Renal cortical epithelial cell (primary cell): ENCODE data around the gene FAM53B. TPM values are rescaled to one million over a fixed set of nuclear protein-coding genes. Genes with fewer than 3 reads are reported as not detected.

Experiments used
- DNase-seq: peaks from one replicate; pipeline ENCODE4 v3.0.0-alpha.2; 2011; ENCODE audit warnings: low read depth
- total RNA-seq: library from RNA; depleted of rRNA; stranded (reverse); fragments of >200 nt; gene quantifications from 2 replicates; pipeline ENCODE4 v1.2.3, GENCODE V29; 2014

Gene FAM53B
- total RNA-seq, 1 donor from 2014 or later = 20.4 TPM

DNA sequence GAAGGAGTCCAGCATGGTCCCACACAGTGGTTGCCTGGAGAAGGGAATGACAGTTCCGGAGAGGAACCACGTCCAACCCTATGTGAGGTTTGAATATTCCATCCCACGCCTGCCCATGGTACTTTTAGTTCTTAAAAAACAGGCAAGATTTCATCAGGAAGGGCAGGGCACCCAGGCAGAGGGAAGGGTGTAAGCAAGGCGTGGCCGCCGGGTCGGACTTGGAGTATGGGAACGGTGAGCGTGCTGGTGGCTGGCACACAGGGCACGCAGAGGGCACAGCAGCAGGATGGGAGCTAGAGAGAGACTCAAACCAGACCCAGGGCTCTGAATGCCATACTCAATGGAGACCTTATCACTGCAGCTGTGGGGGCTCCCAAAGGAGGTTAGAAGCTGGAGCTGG lies 34.3 kb downstream of the FAM53B start:
- DNase-seq = peak; percentile 59

- no peak for DNase-seq
Measured at GRCh38 chr10:124708922-124709520, 35.2 kb downstream of the FAM53B start.

DNA sequence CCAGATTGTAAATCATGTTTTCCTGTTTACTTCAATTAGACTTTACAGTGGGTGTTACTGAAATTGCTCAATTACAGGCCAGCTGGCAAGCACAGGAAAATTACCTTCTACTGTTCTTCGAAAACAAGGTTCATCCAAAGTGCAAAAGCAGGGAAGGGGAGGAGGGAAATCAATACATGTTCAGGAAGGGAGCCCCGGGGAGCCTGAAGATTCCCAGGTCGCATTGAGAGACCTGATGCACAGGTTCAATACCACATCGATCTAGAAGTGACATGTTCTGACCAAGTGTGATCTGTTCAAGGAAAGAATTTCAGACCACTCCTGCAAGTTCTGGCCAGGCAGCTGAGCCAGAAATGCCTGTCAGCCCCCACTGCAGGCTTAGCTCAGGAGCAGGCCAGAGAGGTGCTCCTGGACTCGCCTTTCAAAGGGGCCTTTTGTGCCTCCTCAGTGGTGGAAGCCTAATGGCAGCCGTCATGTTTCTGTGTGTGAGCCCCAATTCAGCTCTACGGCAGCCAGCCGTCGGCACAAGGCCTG lies 35.9 kb downstream of the FAM53B start:
- peak; percentile 73 for DNase-seq

GRCh38 chr10:124707551-124707950 lies 36.6 kb downstream of the FAM53B start:
- DNase-seq = no peak

- no peak for DNase-seq
Measured at GRCh38 chr10:124707144-124707467, 37.1 kb downstream of the FAM53B start.

DNA sequence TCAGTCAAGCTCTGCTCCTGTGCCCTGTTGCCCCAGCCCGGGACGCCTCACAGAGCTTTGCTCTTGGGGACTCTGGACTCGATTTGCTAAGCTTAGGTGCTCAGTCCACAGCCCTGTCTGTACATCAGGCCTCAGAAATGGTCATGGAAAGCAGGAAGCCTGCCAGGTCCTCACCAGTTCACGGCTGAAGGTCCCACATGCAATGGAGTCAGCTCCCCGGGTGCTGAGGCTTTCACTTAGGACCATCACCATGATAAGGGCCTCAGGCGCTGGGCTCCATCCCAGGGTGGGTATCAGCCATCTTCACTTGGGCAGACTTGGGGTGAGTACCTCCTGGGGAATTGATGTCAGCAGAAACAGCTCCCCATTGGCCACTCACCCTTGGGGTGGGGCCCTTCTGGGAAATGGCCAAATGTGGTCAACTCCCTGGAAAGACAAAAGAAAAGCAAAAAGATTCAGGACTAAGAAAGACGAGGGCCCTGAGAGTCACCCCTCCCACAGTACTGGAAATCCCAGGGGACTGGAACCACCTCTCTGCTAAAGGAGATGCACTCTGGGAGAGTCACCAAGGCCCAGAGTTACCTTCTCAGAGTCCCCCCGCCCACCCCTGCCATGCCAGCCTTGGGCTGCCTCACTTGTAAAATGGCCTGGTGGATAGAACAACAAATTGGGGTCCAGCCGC lies 37.6 kb downstream of the FAM53B start:
- DNase-seq = no peak

DNA sequence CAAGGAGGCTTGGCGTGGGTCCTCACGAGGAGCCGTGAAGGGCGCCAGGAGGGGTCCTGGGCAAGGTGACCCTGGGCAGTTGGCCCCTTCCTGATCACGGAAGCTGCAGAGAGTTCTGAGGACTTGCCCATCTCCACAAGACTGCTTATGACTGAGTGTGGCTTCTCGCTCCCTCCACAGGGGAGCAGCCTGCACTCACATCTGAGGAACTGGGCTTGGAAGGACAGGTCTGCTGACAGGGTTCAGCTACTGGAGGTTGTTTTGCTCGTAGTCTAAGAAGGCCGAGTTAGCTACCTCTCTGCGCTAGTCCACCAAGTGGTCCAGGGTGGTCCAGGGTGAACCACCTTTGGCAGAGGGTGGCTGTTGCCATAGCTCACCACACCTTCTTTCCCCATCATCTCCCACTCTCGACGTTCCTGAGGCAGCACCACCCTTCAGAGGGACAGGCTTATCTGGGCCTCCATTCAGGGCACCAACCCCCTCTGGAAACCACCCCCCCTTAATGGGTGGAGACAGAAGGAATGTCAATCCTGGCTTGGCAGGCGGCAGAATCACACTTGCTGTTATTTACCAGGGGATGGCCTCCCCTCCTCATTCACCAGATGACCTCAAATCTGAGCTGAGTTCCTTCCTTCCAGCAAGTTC lies 38.2 kb downstream of the FAM53B start:
- DNase-seq = no peak

GRCh38 chr10:124705381-124705740 lies 38.8 kb downstream of the FAM53B start:
- no peak for DNase-seq

GRCh38 chr10:124704428-124705380 lies 39.5 kb downstream of the FAM53B start:
- no peak for DNase-seq

DNA sequence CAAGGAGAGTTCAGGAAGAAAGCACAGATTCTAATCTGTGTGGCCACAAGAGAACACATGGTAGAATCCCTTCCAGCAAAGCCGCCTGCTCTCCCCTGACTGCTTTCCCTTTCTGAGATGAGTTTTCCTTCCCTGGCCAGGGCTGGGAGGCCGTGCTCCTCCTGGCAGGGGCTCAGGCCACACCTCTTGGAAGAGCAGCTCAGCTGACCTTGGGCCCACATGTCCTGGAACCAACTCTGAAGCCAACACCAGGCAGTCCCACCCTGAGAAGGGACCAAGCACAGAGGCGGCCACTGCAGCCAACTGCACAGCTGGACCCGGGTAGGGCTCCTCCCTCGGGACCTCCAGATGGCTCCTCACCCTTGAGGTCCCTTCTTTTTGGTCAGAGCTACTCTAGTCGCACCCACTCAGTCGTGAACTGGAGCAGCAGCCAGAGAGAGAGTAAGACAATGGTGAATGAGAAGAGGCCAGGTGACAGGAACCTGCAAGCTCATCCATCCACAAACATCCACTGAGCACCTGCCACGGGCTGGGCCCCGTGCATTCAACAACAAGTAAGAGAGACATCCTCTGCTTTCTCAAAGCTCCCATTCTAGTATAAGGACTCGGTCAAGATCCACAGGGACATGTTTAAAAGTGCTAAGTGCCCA lies 40.3 kb downstream of the FAM53B start:
- no peak for DNase-seq

DNA sequence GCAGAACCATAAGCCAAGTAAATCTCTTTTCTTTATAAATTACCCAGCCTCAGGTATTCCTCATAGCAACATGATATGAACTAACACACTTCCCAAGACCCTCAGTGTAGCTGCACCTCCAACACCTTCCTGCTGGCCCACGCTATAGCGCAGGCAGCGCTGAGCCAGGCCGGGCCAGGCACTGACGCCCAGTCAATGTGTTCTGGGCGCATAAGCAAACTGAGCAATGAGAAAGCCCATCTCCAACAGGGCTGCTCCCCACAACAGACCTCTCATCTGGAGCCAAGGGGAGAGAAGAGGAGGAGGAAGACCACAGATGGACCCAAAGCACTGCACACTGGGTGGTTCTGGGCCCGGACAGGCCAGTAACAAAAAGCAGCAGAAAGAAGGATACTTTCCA lies 40.8 kb downstream of the FAM53B start:
- DNase-seq = no peak

DNA sequence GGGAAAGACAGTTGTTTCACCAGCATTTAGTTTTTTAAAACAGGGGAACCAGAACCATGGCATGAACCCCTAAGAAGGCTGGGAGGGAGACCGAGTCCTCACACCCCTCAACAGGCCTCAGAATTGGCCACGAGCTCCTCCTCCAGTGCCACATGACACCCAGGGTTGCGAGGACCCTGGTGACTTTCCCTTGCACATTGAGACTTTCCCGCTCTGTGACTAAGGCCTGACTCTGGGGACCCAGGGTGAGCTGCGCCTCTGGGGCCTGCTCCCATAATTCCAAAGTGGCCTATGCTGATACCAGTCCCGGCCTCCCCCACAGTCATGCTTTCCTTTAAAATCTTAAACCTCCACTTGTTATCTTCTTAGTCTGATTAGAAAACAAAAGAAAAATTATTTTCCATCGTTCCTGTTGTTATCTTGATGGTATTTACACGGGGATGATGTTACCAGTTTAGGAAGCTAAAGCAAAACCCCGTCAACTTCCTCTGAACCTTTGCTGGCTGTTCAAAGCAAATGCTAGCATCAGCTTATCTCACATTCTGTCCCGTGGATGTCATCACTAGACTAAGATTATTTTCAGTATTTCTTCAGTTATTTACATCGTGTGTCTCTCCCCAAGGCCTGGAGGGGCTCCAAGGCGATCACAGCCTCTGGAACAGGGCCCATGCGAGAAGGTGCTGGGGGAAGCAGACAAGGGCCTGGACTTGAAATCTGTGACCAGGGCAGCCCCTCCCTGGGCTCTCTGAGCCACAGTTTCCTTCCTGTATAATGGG lies 42.1 kb downstream of the FAM53B start:
- DNase-seq = no peak

DNA sequence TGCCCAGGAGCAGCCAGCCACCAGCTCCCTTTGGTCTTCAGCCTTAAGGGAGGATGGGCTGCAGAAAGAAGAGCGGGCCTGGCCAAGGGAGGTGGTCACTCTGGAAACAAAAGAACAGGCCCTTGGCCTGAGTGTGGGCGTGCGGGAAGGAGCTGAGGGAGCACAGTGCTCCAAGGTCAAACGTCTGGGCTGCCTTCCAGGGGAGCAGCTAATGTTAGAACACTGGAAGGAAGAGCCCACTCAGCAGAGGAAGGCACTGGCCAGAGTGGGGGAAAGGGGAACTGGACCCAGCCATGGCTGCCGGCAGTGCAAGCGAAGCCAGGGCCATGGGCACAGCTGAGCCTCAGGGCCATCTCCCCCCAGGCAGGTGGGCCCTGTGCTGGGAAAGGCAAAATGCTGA lies 42.7 kb downstream of the FAM53B start:
- DNase-seq = peak; percentile 39

- DNase-seq = no peak
Measured at GRCh38 chr10:124701038-124701365, 43.2 kb downstream of the FAM53B start.

GRCh38 chr10:124700293-124701037 lies 43.7 kb downstream of the FAM53B start:
- no peak for DNase-seq

GRCh38 chr10:124699471-124700292 lies 44.5 kb downstream of the FAM53B start:
- DNase-seq = no peak

- DNase-seq = no peak
Measured at GRCh38 chr10:124698545-124699469, 45.4 kb downstream of the FAM53B start.
